Prostate gland (tissue), 1 donor: ENCODE measurements around the gene TM9SF4.

Experiments used
- POLR2A ChIP-seq: fragments of 450-650 bp; IDR thresholded peaks from one replicate; pipeline ENCODE4 v1.6.1; 2016; ENCODE audit warnings: antibody characterized with exemption, mild to moderate bottlenecking
- POLR2AphosphoS5 ChIP-seq: sonication (generic); formaldehyde crosslinking; IDR thresholded peaks from one replicate; pipeline ENCODE4 v1.6.1; 2017; ENCODE audit warnings: antibody characterized with exemption

GRCh38 chr20:32179934-32180333, 70.4 kb downstream of the TM9SF4 start:
- TF ChIP-seq POLR2AphosphoS5 (no peak), POLR2A (no peak)
